Glomerular visceral epithelial cell (primary cell): ENCODE measurements around the gene HSD17B13.
"Not testable (repeated sequence)": the region's sequence is repeated elsewhere in the genome, so short reads cannot be mapped to it uniquely, and the experiment has no call there.

Experiments
- DNase-seq: peaks from one replicate; pipeline ENCODE4 v3.0.0-alpha.2; 2016; ENCODE audit errors: extremely low spot score

HSD17B13 gene

GRCh38 chr4:87316961-87317360 is 5.7 kb downstream of the HSD17B13 start:
- no peak for DNase-seq

- not testable (repeated sequence) for DNase-seq
These were observed 7.7 kb downstream of the HSD17B13 start for GRCh38 chr4:87315000-87315399.

GRCh38 chr4:87313756-87314155 is 8.9 kb downstream of the HSD17B13 start:
- no peak for DNase-seq

GRCh38 chr4:87311684-87312083 is 11.0 kb downstream of the HSD17B13 start:
- no peak for DNase-seq

DNA sequence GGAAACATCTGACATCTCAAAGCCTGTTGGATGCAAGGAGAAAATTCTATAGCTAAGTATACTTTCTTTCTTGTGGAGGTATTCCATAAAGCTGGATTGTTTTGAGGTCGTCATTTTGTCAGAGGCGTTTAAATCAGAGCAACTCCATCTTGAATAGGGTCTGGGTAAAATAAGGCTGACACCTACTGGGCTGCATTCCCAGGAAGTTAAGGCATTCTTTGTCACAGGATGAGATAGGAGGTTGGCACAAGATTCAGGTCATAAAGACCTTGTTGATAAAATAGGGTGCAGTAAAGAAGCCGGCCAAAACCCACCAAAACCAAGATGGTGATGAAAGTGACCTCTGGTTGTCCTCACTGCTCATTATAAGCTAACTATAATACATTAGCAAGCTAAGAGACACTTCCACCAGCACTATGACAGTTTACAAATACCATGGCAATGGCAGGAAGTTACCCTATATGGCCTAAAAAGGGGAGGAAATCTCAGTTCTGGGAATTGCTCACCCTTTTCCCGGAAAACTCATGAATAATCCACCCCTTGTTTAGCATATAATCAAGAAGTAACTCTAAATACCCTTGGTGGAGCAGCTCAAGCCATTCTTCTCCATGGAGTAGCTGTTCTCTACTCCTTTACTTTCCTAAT is 11.9 kb downstream of the HSD17B13 start:
- DNase-seq = no peak

DNA sequence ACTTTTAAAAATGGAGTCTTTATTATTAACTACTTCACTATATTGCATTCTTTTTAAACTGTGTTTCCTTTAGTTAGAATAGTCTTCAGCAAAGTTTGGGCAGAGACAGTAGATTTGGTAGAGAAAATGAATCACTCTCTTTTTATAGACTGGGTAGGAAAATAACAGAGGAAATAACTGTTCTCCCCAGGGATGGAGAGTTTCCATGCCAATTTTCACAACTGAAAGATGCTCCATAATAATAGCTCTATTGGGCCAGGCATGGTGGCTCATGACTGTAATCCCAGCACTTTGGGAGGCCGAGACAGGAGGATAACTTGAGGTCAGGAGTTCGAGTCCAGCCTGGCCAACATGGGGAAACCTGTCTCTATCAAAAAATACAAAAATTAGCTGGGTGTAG is 13.1 kb downstream of the HSD17B13 start:
- DNase-seq = no peak

GRCh38 chr4:87306056-87306455 is 16.6 kb downstream of the HSD17B13 start:
- DNase-seq = no peak

GRCh38 chr4:87305562-87305961 is 17.1 kb downstream of the HSD17B13 start:
- no peak for DNase-seq

DNA sequence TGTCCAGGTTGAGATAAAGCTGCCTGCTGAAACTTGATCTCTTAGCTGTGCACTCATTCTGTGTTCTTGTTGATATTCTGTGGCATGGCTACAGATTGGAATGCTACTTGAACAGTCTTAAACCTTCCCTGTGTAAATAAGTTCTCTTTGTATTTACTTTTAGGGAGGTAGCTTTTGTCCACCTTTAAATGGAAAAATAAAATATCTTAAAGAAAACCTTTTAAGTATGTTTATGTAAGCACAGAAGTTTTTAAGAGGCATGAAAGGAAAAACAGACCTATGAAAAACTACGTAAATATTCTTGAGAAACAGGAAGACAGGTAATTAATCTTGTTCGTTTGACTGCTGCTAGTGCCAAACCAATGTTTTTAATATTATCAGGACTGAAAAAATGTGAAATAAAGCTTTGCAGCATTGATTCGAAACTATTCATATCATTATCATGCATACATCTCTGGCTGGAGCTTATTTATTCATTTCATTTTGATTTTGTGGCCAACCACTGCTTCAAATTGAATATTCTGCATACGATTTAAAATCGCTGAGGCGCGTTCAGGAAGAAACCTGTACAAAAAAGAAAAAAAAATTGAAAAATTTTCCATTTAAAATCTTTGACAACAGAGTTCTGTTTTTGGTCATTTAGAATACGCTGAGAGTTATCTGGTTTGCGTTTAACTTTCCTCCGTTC is 17.8 kb downstream of the HSD17B13 start:
- no peak for DNase-seq

DNA sequence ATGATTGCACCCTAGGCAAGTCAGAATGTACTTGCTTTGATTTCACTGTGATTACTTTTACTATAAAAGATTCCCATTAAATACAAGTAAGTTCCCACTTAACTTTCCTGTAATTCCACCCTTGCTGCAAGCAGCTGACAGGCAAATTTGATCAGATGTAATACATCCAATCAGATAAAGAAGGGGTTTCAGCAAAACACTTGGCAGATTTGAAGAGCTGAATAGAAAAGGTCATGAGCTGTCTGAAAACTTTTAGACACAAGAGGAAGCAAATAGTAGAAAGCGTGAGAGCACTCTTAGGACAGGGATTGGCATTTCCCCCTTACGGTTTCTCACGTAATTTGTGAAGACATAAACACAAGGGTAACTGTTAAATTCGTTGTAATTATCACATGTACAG is 22.8 kb downstream of the HSD17B13 start:
- no peak for DNase-seq

- DNase-seq = no peak
These were observed 24.3 kb downstream of the HSD17B13 start for GRCh38 chr4:87298362-87298761.

DNA sequence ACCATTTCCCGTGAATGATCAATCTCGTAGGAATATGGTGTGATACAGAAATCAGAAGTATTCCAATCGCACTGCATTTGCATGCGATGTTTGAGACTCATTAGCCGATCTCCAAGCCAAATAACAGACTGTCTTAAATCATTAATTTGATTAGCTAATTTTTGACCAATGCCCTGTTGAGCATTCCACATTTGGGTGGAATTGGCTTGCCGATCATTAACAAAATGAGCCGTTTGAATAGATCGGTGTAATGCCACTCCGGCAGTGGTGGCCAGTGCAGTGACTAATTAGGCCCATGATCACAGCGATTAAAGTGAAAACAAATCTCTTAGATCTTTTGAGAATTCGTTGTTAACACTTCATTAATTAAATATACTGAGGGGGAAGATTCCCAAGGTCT is 27.8 kb downstream of the HSD17B13 start:
- not testable (repeated sequence) for DNase-seq

DNA sequence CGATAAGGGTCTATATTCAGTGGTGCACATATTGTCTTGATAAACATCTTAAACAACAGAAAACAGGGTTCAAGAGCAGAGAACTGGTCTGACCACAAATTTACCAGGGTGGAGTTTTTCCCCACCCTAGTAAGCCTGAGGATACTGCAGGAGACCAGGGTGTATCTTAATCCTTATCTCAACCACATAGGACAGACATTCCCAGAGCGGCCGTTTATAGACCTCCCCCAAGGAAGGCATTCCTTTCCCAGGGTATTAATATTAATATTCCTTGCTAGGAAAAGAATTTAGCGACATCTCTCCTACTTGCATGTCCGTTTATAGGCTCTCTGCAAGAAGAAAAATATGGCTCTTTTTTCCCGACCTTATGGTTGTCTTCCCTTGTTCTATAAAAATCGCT is 28.8 kb downstream of the HSD17B13 start:
- DNase-seq = not testable (repeated sequence)

DNA sequence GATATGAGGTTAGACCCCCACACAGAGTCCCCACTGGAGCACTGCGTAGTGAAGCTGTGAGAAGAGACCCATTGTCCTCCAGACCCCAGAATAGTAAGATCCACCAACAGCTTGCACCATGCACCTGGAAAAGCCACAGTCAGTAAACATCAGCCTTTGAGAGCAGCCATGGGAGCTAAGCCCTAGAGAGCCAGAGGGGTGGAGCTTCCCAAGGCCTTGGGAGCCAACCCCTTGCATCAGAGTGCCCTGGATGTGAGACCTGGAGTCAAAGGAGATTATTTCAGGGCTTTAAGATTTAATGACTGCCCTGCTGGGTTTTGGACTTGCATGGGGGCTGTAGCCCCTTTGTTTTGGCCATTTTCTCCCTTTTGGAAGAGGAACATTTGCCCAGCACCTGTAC is 35.7 kb downstream of the HSD17B13 start:
- no peak for DNase-seq

GRCh38 chr4:87284268-87284667 is 38.4 kb downstream of the HSD17B13 start:
- DNase-seq = not testable (repeated sequence)

DNA sequence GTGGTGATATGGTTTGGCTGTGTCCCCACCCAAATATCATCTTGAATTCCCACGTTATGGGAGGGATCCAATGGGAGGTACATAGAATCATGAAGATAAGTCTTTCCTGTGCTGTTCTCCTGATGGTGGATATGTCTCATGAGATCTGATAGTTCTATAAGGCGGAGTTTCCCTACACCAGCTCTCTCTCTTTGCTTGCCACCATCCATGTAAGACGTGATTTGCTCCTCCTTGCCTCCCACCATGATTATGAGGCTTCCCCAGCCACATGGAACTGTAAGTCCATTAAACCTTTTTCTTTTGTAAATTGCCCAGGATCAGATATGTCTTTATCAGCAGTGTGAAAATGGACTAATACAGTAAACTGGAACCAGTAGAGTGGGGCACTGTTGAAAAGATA is 39.5 kb downstream of the HSD17B13 start:
- no peak for DNase-seq

GRCh38 chr4:87281603-87282002 is 41.1 kb downstream of the HSD17B13 start:
- DNase-seq = no peak

- DNase-seq = no peak
These were observed 44.3 kb downstream of the HSD17B13 start for GRCh38 chr4:87278335-87278794.

DNA sequence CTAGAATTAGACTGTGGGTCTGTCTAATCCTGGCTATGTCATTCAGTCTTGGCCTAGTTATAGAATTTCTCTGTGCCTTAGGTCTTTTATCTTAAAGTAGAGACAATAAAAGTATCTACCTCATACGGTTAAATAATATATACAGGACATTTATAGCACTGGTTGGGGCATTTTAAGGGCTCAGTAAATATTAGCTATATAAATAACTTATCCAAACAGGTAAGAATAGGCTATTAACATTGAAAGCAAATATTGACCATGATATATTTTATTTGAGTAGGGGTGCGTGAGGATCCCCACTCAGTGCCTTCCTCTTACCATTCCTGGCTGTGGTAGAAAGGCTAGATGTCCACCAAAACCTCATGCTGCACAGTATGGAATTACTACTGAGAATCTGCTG is 47.4 kb downstream of the HSD17B13 start:
- no peak for DNase-seq

DNA sequence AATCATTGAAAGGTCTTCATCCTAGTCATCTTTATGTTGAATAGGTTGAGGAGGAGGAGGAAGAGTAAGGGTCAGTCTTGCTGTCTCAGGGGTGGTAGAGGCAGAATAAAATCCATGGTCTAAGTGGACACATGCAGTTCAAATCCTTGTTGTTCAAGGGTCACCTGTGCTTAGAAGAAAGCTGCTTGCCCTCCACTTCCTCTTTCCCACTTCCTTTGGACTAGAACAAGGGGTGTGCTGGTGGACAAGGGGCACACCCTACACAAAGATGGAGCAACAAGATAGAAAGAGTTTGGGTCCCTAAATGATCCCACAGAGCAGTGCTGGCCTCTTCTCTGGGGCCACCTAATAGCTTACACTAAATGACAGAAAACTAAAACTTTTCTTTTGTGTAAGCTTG is 47.9 kb downstream of the HSD17B13 start:
- no peak for DNase-seq

- no peak for DNase-seq
These were observed 48.4 kb downstream of the HSD17B13 start for GRCh38 chr4:87274327-87274726.

DNA sequence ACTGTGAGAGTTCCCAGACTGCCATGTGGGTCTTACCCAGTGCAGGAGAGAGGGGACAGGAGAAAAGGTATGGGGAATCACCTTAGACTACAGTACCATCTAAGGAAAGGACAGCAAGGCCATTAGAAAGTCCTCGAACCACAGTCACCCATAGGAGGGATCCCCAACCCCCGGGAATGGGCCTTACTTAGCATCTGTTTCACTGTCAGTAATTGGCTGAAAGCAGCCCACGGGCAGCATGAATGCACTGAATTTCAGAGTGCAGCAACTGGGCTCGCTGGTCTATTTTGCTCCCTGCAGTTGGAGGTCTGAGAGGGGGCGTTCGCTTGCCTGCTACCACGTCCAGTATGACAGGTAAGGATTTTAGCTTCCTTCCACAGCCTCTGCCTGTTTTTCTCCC is 51.9 kb downstream of the HSD17B13 start:
- DNase-seq = no peak

- DNase-seq = peak; percentile 32
These were observed 52.5 kb downstream of the HSD17B13 start for GRCh38 chr4:87270144-87270543.

DNA sequence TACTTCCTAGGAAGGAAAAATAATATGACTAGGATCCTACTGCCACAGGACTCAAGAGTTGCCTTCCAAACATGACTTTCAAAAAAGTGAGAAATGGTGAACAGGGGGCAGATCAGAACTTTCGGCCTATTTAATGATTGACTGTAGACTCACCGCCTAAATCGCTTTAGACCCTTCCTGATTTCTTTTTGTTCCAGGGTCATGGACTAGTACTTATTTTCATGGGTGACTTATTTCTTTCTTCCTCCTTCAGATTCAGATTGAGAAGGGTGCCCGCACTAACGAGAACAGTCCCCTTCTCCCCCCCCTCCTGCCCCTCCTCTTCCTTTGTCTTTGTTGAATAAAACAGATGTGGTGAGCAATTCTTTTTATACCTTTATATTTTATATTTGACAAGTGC is 54.3 kb downstream of the HSD17B13 start:
- no peak for DNase-seq
